Prostate gland (tissue), 2 donors: ENCODE results near the gene GH1.

Source experiments
- CTCF ChIP-seq, 4 experiments: fragments of 200-600 bp in 2 of 4; fragments of 450-650 bp in 2 of 4; sonication (generic) in 2 of 4; IDR thresholded peaks; 1 replicate in 3 of 4; 2 replicates in 1 of 4; pipeline ENCODE4 v1.5.1; 2016 to 2019; ENCODE audit warnings: antibody characterized with exemption in 4 of 4, mild to moderate bottlenecking in 2 of 4, moderate library complexity in 2 of 4
- POLR2A ChIP-seq: fragments of 450-650 bp; IDR thresholded peaks from one replicate; pipeline ENCODE4 v1.6.1; 2016; ENCODE audit warnings: antibody characterized with exemption, mild to moderate bottlenecking
- POLR2AphosphoS5 ChIP-seq: sonication (generic); formaldehyde crosslinking; IDR thresholded peaks from one replicate; pipeline ENCODE4 v1.6.1; 2017; ENCODE audit warnings: antibody characterized with exemption

GRCh38 chr17:63956296-63956920 is 37.8 kb upstream of the GH1 start:
- TF ChIP-seq CTCF (IDR thresholded peaks at IDR 0.05) (no peak), POLR2AphosphoS5 (no peak), POLR2A (no peak)
